Measurements from ENCODE around the gene ACOT9. TPM values are rescaled to one million over a fixed set of nuclear protein-coding genes. Genes with fewer than 3 reads are reported as not detected.

The ACOT9 gene
- total and polyA plus RNA-seq, 10 of the 15 experiments (the other 5 are each of a cell fraction or from before 2014, with no cell fraction given) = 17.4 to 42.5 (median 23.3) TPM

GRCh38 chrX:23732704-23733103, 10.4 kb downstream of the ACOT9 start (continued):
- no peak for TF ChIP-seq ZNF274 (IDR thresholded peaks at IDR 0.05; ENCODE audit: insufficient read depth, insufficient read length)
- no peak for TF ChIP-seq KDM1A (IDR thresholded peaks at IDR 0.05; ENCODE audit: borderline replicate concordance)
- no peak for TF ChIP-seq POLR2A (IDR thresholded peaks at IDR 0.05; ENCODE audit: low read depth, low read length)
- TF ChIP-seq ZSCAN29 (IDR thresholded peaks at IDR 0.05) = no peak
- TF ChIP-seq RBBP5 (conservative IDR thresholded peaks at IDR 0.05) = no peak
- peak; percentile 75 for TF ChIP-seq BCL11A (IDR thresholded peaks at IDR 0.05; ENCODE audit: low read depth, low read length)
- TF ChIP-seq DPF2 (IDR thresholded peaks at IDR 0.05) = peak; percentile 48; the same call in 1 of the 2 replicates
- TF ChIP-seq ASH2L (IDR thresholded peaks at IDR 0.05; ENCODE audit: borderline replicate concordance, low read depth) = no peak
- no peak for TF ChIP-seq YBX1 (IDR thresholded peaks at IDR 0.05)
- TF ChIP-seq, protein P1, sequence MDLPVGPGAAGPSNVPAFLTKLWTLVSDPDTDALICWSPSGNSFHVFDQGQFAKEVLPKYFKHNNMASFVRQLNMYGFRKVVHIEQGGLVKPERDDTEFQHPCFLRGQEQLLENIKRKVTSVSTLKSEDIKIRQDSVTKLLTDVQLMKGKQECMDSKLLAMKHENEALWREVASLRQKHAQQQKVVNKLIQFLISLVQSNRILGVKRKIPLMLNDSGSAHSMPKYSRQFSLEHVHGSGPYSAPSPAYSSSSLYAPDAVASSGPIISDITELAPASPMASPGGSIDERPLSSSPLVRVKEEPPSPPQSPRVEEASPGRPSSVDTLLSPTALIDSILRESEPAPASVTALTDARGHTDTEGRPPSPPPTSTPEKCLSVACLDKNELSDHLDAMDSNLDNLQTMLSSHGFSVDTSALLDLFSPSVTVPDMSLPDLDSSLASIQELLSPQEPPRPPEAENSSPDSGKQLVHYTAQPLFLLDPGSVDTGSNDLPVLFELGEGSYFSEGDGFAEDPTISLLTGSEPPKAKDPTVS (IDR thresholded peaks at IDR 0.05; ENCODE audit: low read depth, low read length) = no peak
- TF ChIP-seq GATAD2B (conservative IDR thresholded peaks at IDR 0.05; ENCODE audit: low read depth) = no peak
- TF ChIP-seq HDGF (IDR thresholded peaks at IDR 0.05) = no peak
- TF ChIP-seq, protein P2, sequence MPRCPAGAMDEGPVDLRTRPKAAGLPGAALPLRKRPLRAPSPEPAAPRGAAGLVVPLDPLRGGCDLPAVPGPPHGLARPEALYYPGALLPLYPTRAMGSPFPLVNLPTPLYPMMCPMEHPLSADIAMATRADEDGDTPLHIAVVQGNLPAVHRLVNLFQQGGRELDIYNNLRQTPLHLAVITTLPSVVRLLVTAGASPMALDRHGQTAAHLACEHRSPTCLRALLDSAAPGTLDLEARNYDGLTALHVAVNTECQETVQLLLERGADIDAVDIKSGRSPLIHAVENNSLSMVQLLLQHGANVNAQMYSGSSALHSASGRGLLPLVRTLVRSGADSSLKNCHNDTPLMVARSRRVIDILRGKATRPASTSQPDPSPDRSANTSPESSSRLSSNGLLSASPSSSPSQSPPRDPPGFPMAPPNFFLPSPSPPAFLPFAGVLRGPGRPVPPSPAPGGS (IDR thresholded peaks at IDR 0.05; ENCODE audit: borderline replicate concordance, insufficient read depth, low read depth, low read length, poor library complexity, severe bottlenecking) = no peak
- no peak for TF ChIP-seq CTCF (IDR thresholded peaks at IDR 0.05 in 2 of 3, conservative IDR thresholded peaks at IDR 0.05 in 1 of 3; ENCODE audit: control insufficient read depth in 2 of 3, extremely low read depth in 1 of 3, insufficient read depth in 1 of 3, low read depth in 3 of 3, low read length in 3 of 3)
- TF ChIP-seq EP300 (IDR thresholded peaks at IDR 0.05; ENCODE audit: borderline replicate concordance in 1 of 2, control insufficient read depth in 1 of 2, low read depth in 2 of 2, low read length in 2 of 2) = peak; percentile 98
- TF ChIP-seq ATF7 (IDR thresholded peaks at IDR 0.05; ENCODE audit: low read depth) = peak; percentile 94
- TF ChIP-seq TAF1 (IDR thresholded peaks at IDR 0.05; ENCODE audit: borderline replicate concordance, low read depth, low read length) = no peak
- no peak for TF ChIP-seq WRNIP1 (IDR thresholded peaks at IDR 0.05; ENCODE audit: borderline replicate concordance, low read depth, low read length)
- peak; percentile 76; the same call in 1 of the 2 replicates for TF ChIP-seq NFIC (IDR thresholded peaks at IDR 0.05; ENCODE audit: low read depth, low read length)
- peak in 1 of 2 experiments; percentile 77; a peak in 2 of 4 replicates for TF ChIP-seq ETV6 (conservative IDR thresholded peaks at IDR 0.05 in 1 of 2, IDR thresholded peaks at IDR 0.05 in 1 of 2; ENCODE audit: borderline replicate concordance in 1 of 2, low read depth in 1 of 2)
- TF ChIP-seq SUZ12 (IDR thresholded peaks at IDR 0.05; ENCODE audit: unreplicated experiment) = no peak
- TF ChIP-seq IRF4 (IDR thresholded peaks at IDR 0.05; ENCODE audit: low read depth, low read length) = peak; percentile 80
- TF ChIP-seq, protein P3, sequence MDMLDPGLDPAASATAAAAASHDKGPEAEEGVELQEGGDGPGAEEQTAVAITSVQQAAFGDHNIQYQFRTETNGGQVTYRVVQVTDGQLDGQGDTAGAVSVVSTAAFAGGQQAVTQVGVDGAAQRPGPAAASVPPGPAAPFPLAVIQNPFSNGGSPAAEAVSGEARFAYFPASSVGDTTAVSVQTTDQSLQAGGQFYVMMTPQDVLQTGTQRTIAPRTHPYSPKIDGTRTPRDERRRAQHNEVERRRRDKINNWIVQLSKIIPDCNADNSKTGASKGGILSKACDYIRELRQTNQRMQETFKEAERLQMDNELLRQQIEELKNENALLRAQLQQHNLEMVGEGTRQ (IDR thresholded peaks at IDR 0.05; ENCODE audit: borderline replicate concordance, low read depth, low read length) = no peak
- TF ChIP-seq NFXL1 (IDR thresholded peaks at IDR 0.05; ENCODE audit: borderline replicate concordance) = no peak
- no peak for TF ChIP-seq HDAC2 (IDR thresholded peaks at IDR 0.05)
- TF ChIP-seq SMARCA5 (IDR thresholded peaks at IDR 0.05) = no peak
- TF ChIP-seq NR2C2 (IDR thresholded peaks at IDR 0.05; ENCODE audit: borderline replicate concordance, control insufficient read depth, insufficient read length, low read depth) = no peak
- TF ChIP-seq CREB1 (IDR thresholded peaks at IDR 0.05; ENCODE audit: low read depth) = peak; percentile 96

Data from GM12878 (cell line).